SU-DHL-6 (cell line): ENCODE results near the gene GOLM1.

Source experiments
- H2AFZ ChIP-seq: fragments of 200-600 bp; sonication (generic); 2 replicates; pipeline ENCODE4 v1.6.1; 2014; ENCODE audit warnings: low read depth, mild to moderate bottlenecking, moderate library complexity, mixed read lengths, antibody characterized with exemption, low read length; ENCODE audit not compliant: severe bottlenecking
- H3F3A ChIP-seq: fragments of 200-600 bp; shearing (Covaris generic); 2 replicates; pipeline ENCODE4 v1.6.0; 2016; ENCODE audit warnings: antibody characterized with exemption, mild to moderate bottlenecking; ENCODE audit not compliant: insufficient read depth
- H3K27ac ChIP-seq: fragments of 200-600 bp; sonication (generic); 2 replicates; pipeline ENCODE4 v1.5.1; 2016; ENCODE audit warnings: low read depth, mild to moderate bottlenecking, low read length, moderate library complexity, mixed read lengths
- H3K27me3 ChIP-seq: fragments of 200-600 bp; sonication (generic), shearing (Covaris generic); 2 replicates; pipeline ENCODE4 v1.6.0; 2014; ENCODE audit warnings: mild to moderate bottlenecking, low read length
- H3K36me3 ChIP-seq: fragments of 200-600 bp; sonication (generic); 2 replicates; pipeline ENCODE4 v1.6.1; 2014; ENCODE audit warnings: mild to moderate bottlenecking, low read length, mixed read lengths
- H3K4me2 ChIP-seq: fragments of 300-600, 200-600 bp; shearing (Covaris generic), sonication (generic); 2 replicates; pipeline ENCODE4 v1.6.0; 2014; ENCODE audit warnings: low read length, low read depth, mild to moderate bottlenecking; ENCODE audit not compliant: poor library complexity, severe bottlenecking
- H3K4me3 ChIP-seq: fragments of 200-600 bp; sonication (generic); 2 replicates; pipeline ENCODE4 v1.5.1; 2014; ENCODE audit warnings: antibody characterized with exemption, low read length, mild to moderate bottlenecking, mixed read lengths; ENCODE audit not compliant: insufficient read depth, poor library complexity, severe bottlenecking
- H3K79me2 ChIP-seq: fragments of 200-600 bp; sonication (generic); 2 replicates; pipeline ENCODE4 v1.6.1; 2014; ENCODE audit warnings: mild to moderate bottlenecking, low read length, moderate library complexity; ENCODE audit not compliant: insufficient read depth
- H3K9ac ChIP-seq: fragments of 200-600 bp; sonication (generic); 2 replicates; pipeline ENCODE4 v1.7.0; 2014; ENCODE audit warnings: mild to moderate bottlenecking, low read length
- H3K9me2 ChIP-seq: fragments of 200-600 bp; sonication (generic); replicated peaks from 2 replicates; pipeline ENCODE4 v1.6.1; 2014; ENCODE audit warnings: low read length; ENCODE audit not compliant: insufficient read depth
- H3K9me3 ChIP-seq: fragments of 200-600 bp; sonication (generic); 2 replicates; pipeline ENCODE4 v1.6.1; 2014; ENCODE audit warnings: low read length, mixed read lengths; ENCODE audit not compliant: insufficient read depth
- H4K20me1 ChIP-seq: fragments of 200-600 bp; sonication (generic); 2 replicates; pipeline ENCODE4 v1.6.1; 2014; ENCODE audit warnings: low read depth, mild to moderate bottlenecking, antibody characterized with exemption, low read length, moderate library complexity, mixed read lengths
- EZH2phosphoT487 ChIP-seq: fragments of 200-600 bp; sonication (generic), shearing (Covaris generic); conservative IDR thresholded peaks from 2 replicates; pipeline ENCODE4 v1.6.1; 2018; ENCODE audit warnings: mild to moderate bottlenecking, antibody characterized with exemption, low read length, moderate library complexity, mixed read lengths
- TF ChIP-seq, protein P1 (sequence below): fragments of 200-600 bp; sonication (generic); IDR thresholded peaks from one replicate; pipeline ENCODE4 v1.5.1; 2017; ENCODE audit warnings: antibody characterized with exemption, mild to moderate bottlenecking, low read length, moderate library complexity; ENCODE audit not compliant: insufficient read depth, poor library complexity, severe bottlenecking

GOLM1 gene

GRCh38 chr9:86099701-86100364 lies 475 bp upstream of the GOLM1 start:
- Histone ChIP-seq H3K9me3 (no peaks in the 10 kb centered on the region), H3K36me3 (no peaks in the 10 kb centered on the region), H3K79me2 (no peaks in the 10 kb centered on the region), H3K27ac (no peak overlapping the region), H4K20me1 (no peaks in the 10 kb centered on the region), H3K9me2 (no peaks in the 10 kb centered on the region), H3F3A (no peaks in the 10 kb centered on the region; the same call in 1 of the 2 replicates), H3K4me2 (peak overlapping the region; percentile 63), H2AFZ (peak overlapping the region; percentile 55), H3K4me3 (peak overlapping the region; percentile 54), H3K27me3 (no peaks in the 10 kb centered on the region), H3K9ac (peak overlapping the region; percentile 56)
- TF ChIP-seq, protein P1, sequence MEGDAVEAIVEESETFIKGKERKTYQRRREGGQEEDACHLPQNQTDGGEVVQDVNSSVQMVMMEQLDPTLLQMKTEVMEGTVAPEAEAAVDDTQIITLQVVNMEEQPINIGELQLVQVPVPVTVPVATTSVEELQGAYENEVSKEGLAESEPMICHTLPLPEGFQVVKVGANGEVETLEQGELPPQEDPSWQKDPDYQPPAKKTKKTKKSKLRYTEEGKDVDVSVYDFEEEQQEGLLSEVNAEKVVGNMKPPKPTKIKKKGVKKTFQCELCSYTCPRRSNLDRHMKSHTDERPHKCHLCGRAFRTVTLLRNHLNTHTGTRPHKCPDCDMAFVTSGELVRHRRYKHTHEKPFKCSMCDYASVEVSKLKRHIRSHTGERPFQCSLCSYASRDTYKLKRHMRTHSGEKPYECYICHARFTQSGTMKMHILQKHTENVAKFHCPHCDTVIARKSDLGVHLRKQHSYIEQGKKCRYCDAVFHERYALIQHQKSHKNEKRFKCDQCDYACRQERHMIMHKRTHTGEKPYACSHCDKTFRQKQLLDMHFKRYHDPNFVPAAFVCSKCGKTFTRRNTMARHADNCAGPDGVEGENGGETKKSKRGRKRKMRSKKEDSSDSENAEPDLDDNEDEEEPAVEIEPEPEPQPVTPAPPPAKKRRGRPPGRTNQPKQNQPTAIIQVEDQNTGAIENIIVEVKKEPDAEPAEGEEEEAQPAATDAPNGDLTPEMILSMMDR = no peak
- no peak for TF ChIP-seq EZH2phosphoT487

GRCh38 chr9:86097510-86098224 lies 1.7 kb downstream of the GOLM1 start:
- Histone ChIP-seq H3K4me3 (no peak overlapping the region), H3K9me3 (no peaks in the 10 kb centered on the region), H3K9me2 (no peaks in the 10 kb centered on the region), H2AFZ (no peak overlapping the region), H3K36me3 (no peaks in the 10 kb centered on the region), H3K27ac (no peak overlapping the region), H3K79me2 (no peaks in the 10 kb centered on the region), H3K27me3 (no peaks in the 10 kb centered on the region), H4K20me1 (no peaks in the 10 kb centered on the region), H3K9ac (no peak overlapping the region), H3F3A (no peaks in the 10 kb centered on the region; the same call in 1 of the 2 replicates), H3K4me2 (no peak overlapping the region)
- TF ChIP-seq, protein P1 = no peak
- no peak for TF ChIP-seq EZH2phosphoT487

- no peak overlapping the region for H3K4me2 ChIP-seq
- H3K9me2 ChIP-seq = no peaks in the 10 kb centered on the region
- H4K20me1 ChIP-seq = no peaks in the 10 kb centered on the region
- no peak overlapping the region for H3K4me3 ChIP-seq
- H3K27me3 ChIP-seq = no peaks in the 10 kb centered on the region
- TF ChIP-seq EZH2phosphoT487 = no peak
- TF ChIP-seq, protein P1 = no peak
- H2AFZ ChIP-seq = no peak overlapping the region
- H3F3A ChIP-seq = no peaks in the 10 kb centered on the region; the same call in 1 of the 2 replicates
- H3K9me3 ChIP-seq = no peaks in the 10 kb centered on the region
- no peak overlapping the region for H3K9ac ChIP-seq
- H3K36me3 ChIP-seq = no peaks in the 10 kb centered on the region
- no peak overlapping the region for H3K27ac ChIP-seq
- no peaks in the 10 kb centered on the region for H3K79me2 ChIP-seq
These were observed 3.0 kb downstream of the GOLM1 start for GRCh38 chr9:86096386-86096785.
